Activated CD4-positive, alpha-beta T cell treated with anti-CD3 and anti-CD28 coated beads, Interleukin-10, Interleukin-2, amounts not matched to agents 100 ng/mL and 50 ng/mL, durations not matched to agents 16 hours and 8 hours (primary cell): Measurements from ENCODE around the gene LMF2.

Source experiments
- DNase-seq: peaks from one replicate; pipeline ENCODE4 v3.0.0-alpha.2; 2020

LMF2 gene

DNA sequence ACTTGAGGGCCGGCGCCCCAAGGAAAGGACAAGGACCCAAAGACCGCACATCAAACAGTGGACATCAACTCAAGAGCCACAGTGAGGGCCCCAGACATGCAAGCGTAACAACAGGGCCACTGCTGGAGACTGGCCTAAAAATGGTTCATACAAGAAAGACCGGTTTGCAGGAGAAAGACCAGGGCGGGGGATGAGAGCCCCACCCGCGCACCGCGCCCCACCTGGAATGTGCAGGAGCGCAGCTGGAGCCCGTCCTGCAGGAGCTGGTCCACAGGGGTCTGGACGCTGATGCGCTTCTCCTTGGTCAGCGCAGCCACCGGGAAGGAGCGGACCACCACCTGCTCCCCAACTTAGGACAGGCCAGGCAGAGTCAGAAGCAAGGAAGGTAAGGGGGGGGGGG lies 46.6 kb downstream of the LMF2 start:
- DNase-seq = no peak

DNA sequence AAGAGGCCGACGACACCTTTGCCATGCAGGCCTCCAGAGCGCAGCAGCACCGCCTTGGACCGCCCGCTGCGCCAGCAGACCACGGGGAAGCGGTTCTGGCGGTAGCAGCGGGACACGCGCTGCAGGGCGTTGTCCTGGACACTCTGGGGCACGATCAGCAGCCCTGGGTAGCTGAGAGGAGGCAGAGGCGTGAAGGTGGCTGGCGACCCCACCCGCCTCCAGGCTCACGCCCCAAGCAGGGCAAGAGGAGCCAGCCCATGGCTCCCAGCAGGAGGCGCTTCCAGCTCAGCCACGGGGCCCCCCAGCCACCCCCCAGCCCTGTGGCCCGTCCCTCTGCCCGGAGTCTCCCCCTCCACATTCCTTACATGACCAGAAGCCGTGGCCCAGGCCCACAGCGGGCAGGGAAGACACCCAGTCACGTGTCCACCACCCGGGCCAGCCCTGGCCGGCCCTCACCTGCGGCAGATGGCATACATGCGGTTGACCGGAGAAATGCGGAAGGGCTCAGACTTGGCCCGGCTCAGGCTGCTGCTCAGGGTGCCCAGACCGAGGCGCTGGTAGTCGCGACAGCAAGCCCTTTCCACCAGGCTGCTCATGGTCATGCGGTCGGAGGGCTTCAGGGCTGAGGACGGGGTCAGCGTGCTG lies 47.9 kb downstream of the LMF2 start:
- DNase-seq = no peak

DNA sequence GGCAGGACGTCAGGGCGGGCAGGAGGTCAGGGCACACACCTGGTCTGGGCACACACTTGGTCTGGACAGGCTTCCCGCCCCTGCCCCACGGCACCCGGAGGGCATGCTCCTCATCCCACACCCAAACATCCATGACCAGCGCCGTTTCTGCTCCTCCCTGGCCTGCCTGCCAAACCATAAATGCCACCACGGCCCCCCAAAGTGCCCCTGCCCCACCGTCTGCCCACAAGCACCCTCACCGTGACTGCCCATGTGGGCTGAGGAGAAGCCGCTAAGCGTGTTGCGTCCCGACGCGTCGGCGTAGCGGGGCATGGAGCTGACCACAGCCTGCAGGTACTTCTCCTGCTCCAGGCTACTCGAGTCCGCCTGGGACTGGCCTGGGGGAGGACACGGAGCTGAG lies 48.5 kb downstream of the LMF2 start:
- DNase-seq = no peak

DNA sequence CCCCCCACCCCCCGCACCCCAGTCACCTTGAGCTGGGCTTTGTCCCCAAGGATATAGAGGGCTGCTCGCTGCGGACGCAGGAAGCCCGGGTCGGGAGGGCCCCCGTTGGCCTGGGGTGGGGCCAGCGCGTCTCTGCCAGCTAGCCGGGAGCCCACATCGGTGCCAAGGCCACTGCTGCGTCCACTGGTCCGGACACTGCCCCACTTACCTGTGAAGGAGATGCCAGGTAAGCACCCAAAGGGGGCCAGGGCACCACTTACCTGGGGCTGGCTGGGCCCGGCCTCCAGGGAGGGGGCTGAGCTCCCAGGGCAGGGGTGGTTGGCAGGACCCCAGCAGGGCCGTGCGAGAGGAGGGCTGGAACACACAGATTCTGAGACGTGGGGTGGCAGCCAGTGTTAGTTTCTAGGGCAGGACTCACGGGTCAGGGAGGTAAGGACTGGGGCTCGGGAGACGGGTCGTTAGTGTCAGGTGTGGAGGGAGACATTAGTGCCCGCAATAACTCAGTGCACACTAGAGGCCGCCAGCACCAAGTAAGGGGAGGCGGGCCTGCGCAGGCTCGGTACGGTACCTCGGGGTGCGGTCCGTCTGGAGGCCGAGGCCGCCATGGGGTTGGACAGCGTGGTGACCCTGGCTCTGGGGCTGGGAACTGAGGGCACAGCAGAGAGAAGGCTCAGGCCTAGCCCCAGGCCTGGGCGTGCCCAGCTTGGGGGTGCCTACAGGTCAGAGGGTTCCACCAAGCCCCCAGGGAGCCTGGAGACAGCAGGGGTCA lies 50.9 kb downstream of the LMF2 start:
- DNase-seq = no peak

DNA sequence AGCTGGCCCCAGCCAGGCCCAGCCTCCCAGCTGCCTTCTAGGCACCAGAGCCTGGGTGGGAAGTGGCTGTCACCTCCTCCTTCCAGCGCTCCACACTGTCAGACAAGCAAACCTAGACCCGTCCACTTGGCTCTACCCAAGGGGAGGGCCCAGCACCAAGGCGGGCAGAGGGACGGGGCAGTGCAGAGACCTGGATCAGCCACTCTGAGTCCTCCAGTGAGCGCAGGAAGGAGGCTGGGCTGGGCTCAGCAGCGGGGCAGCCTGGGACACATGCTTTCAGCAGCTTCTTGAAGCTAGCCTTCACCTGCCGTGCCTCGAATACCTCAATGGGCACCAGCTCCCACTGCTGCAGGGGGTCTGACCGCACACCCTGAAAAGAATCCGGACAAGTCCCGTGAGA lies 51.5 kb downstream of the LMF2 start:
- DNase-seq = no peak

DNA sequence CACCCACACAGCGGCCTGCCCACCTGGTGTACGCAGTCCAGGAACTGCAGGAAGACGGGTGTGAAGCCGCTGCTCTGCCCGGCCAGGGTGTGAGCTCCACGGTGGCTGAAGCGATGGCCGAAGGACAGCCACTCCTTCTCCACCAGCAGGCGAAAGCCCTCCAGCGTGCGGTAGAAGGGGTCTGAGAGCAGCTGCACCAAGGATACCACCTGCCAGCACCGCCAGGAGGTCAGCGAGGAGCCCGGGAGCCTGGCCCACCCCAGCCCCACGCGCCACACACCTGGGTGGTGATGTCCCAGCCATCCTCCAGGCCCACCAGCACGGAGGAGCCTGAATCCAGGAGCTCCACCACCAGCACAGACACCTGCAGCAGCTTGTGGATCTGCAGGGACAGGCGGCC lies 52.3 kb downstream of the LMF2 start:
- no peak for DNase-seq

DNA sequence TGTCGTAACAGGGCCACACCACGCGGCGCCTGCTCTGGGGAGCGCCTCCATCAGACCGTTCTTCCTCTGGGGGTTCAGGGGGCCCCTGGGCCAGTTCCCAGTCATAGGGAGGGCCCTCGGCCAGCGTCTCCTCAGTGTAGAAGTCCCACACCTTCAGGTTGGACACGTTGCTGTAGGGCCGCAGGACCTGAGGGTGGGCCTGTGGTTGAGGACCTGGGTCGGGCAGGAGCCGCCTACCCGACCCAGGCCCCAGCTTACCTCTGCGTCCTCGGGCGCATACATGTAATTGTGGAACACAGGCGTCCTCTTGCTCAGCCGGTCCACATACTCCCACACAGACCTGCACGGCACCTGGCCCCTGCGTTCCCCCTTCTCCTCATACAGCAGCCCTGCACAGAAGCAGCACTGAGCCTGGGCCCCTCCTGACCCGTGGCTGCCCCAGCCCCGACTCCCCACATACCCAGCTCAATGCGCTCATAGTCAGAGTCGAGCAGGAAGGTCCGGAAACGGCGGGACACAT lies 52.9 kb downstream of the LMF2 start:
- no peak for DNase-seq
